Uterus (tissue), 2 donors: ENCODE data around the gene KRTDAP.

Experiments
- POLR2A ChIP-seq, 2 donors: fragments of 450-650 bp; IDR thresholded peaks; one replicate each; pipeline ENCODE4 v1.6.1; 2016; ENCODE audit warnings: antibody characterized with exemption in 2 of 2, mild to moderate bottlenecking in 1 of 2, moderate library complexity in 1 of 2
- TF ChIP-seq, protein P1 (sequence below), 4 experiments: fragments of 200-600 bp in 2 of 4; fragments of 450-650 bp in 2 of 4; sonication (generic) in 2 of 4; IDR thresholded peaks; one replicate each; pipeline ENCODE4 v1.5.1; 2016 to 2019; ENCODE audit warnings: antibody characterized with exemption in 4 of 4, mild to moderate bottlenecking in 2 of 4, moderate library complexity in 1 of 4

- TF ChIP-seq, protein P1, sequence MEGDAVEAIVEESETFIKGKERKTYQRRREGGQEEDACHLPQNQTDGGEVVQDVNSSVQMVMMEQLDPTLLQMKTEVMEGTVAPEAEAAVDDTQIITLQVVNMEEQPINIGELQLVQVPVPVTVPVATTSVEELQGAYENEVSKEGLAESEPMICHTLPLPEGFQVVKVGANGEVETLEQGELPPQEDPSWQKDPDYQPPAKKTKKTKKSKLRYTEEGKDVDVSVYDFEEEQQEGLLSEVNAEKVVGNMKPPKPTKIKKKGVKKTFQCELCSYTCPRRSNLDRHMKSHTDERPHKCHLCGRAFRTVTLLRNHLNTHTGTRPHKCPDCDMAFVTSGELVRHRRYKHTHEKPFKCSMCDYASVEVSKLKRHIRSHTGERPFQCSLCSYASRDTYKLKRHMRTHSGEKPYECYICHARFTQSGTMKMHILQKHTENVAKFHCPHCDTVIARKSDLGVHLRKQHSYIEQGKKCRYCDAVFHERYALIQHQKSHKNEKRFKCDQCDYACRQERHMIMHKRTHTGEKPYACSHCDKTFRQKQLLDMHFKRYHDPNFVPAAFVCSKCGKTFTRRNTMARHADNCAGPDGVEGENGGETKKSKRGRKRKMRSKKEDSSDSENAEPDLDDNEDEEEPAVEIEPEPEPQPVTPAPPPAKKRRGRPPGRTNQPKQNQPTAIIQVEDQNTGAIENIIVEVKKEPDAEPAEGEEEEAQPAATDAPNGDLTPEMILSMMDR (IDR thresholded peaks at IDR 0.05): no peak
- no peak for TF ChIP-seq POLR2A (IDR thresholded peaks at IDR 0.05)
Measured at GRCh38 chr19:35466259-35466658, 24.0 kb downstream of the KRTDAP start.
